Progenitor cell of endocrine pancreas (in vitro differentiated cells): Measurements from ENCODE around the gene RCOR3. TPM values are rescaled to one million over a fixed set of nuclear protein-coding genes. Genes with fewer than 3 reads are reported as not detected.

ENCODE experiments used
- DNase-seq: peaks from one replicate; pipeline ENCODE4 v3.0.0; 2021; ENCODE audit warnings: low spot score; ENCODE audit not compliant: unreplicated experiment
- H3K27ac Mint-ChIP-seq: 2 replicates; pipeline ENCODE4 v1.8.0; 2021; ENCODE audit warnings: mild to moderate bottlenecking, moderate library complexity, mixed read lengths
- H3K27me3 Mint-ChIP-seq: 2 replicates; pipeline ENCODE4 v1.8.0; 2021; ENCODE audit warnings: mixed read lengths
- H3K36me3 Mint-ChIP-seq: 2 replicates; pipeline ENCODE4 v1.8.0; 2022; ENCODE audit warnings: mixed read lengths; ENCODE audit not compliant: insufficient read depth
- H3K4me1 Mint-ChIP-seq: 2 replicates; pipeline ENCODE4 v1.8.0; 2021; ENCODE audit warnings: low read depth, mixed read lengths
- H3K4me3 Mint-ChIP-seq: 2 replicates; pipeline ENCODE4 v1.8.0; 2021; ENCODE audit warnings: low read depth, mild to moderate bottlenecking, moderate library complexity, mixed read lengths
- H3K9me3 Mint-ChIP-seq: 2 replicates; pipeline ENCODE4 v1.8.0; 2021; ENCODE audit warnings: low read depth, mixed read lengths
- long read RNA-seq: library from polyadenylated mRNA; unstranded; transcript quantifications from one replicate; pipeline ENCODE4 v2.0.0, GENCODE V29; 2020
- total RNA-seq: library from RNA; stranded (reverse); gene quantifications from 2 replicates; pipeline ENCODE4 v1.2.1, GENCODE V29; 2021
- TF ChIP-seq, protein P1 (sequence below): fragments of 200-600 bp; sonication (generic); IDR thresholded peaks from one replicate; pipeline ENCODE4 v1.5.0; 2021; ENCODE audit warnings: antibody characterized with exemption, mild to moderate bottlenecking; ENCODE audit not compliant: unreplicated experiment

The RCOR3 gene
- 63.0 and 64.5 TPM in 2 replicates for total RNA-seq
- long read RNA-seq, full-length matches to known transcripts: 9 of 21 reads
- long read RNA-seq, partial matches to known transcripts: 3 of 21 reads
- long read RNA-seq, other reads (novel, unspliced or antisense): 9 of 21 reads

GRCh38 chr1:211258756-211259637 lies at the start of gene RCOR3:
Gene RCOR3 (plus strand): TSS chr1:211259366. CDS start chr1:211259561, 195 bp downstream.
- DNase-seq: peak; percentile 95
- Mint-ChIP-seq H3K4me3 (peak within 1 kb of the TSS; percentile 88), H3K27me3 (no peaks in the 10 kb centered on the region), H3K27ac (peak within 1 kb of the TSS; percentile 97), H3K9me3 (no peaks in the 10 kb centered on the region), H3K36me3 (peaks cover 4% of the 10 kb centered on the region), H3K4me1 (peaks cover 21% of the 10 kb centered on the region)
- TF ChIP-seq, protein P1, sequence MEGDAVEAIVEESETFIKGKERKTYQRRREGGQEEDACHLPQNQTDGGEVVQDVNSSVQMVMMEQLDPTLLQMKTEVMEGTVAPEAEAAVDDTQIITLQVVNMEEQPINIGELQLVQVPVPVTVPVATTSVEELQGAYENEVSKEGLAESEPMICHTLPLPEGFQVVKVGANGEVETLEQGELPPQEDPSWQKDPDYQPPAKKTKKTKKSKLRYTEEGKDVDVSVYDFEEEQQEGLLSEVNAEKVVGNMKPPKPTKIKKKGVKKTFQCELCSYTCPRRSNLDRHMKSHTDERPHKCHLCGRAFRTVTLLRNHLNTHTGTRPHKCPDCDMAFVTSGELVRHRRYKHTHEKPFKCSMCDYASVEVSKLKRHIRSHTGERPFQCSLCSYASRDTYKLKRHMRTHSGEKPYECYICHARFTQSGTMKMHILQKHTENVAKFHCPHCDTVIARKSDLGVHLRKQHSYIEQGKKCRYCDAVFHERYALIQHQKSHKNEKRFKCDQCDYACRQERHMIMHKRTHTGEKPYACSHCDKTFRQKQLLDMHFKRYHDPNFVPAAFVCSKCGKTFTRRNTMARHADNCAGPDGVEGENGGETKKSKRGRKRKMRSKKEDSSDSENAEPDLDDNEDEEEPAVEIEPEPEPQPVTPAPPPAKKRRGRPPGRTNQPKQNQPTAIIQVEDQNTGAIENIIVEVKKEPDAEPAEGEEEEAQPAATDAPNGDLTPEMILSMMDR: peak; percentile 86

DNA sequence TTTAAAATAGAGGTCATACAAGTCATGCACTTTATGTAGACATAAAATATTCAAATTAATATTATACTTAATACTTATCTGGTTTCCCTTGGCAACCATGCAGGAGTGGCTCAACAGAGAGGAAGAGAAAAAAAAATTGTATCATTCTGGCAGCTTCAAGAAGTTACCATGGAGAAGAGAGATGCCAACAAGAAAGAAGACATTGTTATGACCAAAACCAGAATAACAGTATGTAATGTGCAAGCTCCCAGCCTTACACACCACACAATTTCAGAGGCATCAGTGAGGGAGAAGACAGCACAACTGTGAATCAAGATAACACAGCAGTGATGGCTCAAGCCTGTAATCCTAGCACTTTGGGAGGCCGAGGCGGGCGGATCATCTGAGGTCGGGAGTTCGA lies 49.1 kb upstream of the RCOR3 start:
- TF ChIP-seq, protein P1: no peak
- Mint-ChIP-seq H3K4me3 (no peak overlapping the region), H3K9me3 (peaks cover 9% of the 10 kb centered on the region), H3K27me3 (no peaks in the 10 kb centered on the region), H3K4me1 (no peaks in the 10 kb centered on the region), H3K36me3 (peaks cover 1% of the 10 kb centered on the region), H3K27ac (no peak overlapping the region)
- no peak for DNase-seq

DNA sequence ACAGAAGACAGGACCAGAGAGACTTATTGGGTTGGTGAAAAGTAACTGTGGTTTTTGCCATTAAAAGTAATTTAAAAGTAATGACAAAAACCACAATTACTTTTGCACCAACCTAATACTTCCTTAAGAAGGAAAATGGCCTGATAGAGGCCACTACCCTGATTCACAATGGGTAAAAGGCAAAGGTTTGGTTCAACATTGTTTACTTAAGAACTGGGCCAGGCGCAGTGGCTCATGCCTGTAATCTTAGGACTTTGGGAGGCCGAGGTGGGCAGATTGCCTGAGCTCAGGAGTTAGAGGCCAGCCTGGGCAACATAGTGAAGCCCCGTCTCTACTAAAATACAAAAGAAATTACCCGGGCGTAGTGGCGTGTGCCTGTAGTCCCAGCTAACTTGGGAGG lies 48.2 kb upstream of the RCOR3 start:
- no peak for DNase-seq
- Mint-ChIP-seq H3K27me3 (no peaks in the 10 kb centered on the region), H3K4me3 (no peak overlapping the region), H3K9me3 (peaks cover 9% of the 10 kb centered on the region), H3K36me3 (peaks cover 1% of the 10 kb centered on the region), H3K27ac (no peak overlapping the region), H3K4me1 (no peaks in the 10 kb centered on the region)
- TF ChIP-seq, protein P1: no peak

- TF ChIP-seq, protein P1: no peak
- no peaks in the 10 kb centered on the region for H3K4me1 Mint-ChIP-seq
- H3K9me3 Mint-ChIP-seq: peaks cover 3% of the 10 kb centered on the region
- H3K36me3 Mint-ChIP-seq: peaks cover 1% of the 10 kb centered on the region
- H3K4me3 Mint-ChIP-seq: no peak overlapping the region
- DNase-seq: no peak
- H3K27ac Mint-ChIP-seq: no peak overlapping the region
- H3K27me3 Mint-ChIP-seq: no peaks in the 10 kb centered on the region
Observed at GRCh38 chr1:211213702-211214101, 45.5 kb upstream of the RCOR3 start.

- no peak for DNase-seq
- Mint-ChIP-seq H3K9me3 (peaks cover 3% of the 10 kb centered on the region), H3K27me3 (no peaks in the 10 kb centered on the region), H3K36me3 (peaks cover 1% of the 10 kb centered on the region), H3K27ac (no peak overlapping the region), H3K4me1 (no peaks in the 10 kb centered on the region), H3K4me3 (no peak overlapping the region)
- TF ChIP-seq, protein P1: no peak
Observed at GRCh38 chr1:211215577-211215976, 43.6 kb upstream of the RCOR3 start.
